Measurements from ENCODE around the gene NRG3. TPM values are rescaled to one million over a fixed set of nuclear protein-coding genes. Genes with fewer than 3 reads are reported as not detected.

Gene NRG3
- total RNA-seq, 1 donor from 2014 or later: not detected

DNA sequence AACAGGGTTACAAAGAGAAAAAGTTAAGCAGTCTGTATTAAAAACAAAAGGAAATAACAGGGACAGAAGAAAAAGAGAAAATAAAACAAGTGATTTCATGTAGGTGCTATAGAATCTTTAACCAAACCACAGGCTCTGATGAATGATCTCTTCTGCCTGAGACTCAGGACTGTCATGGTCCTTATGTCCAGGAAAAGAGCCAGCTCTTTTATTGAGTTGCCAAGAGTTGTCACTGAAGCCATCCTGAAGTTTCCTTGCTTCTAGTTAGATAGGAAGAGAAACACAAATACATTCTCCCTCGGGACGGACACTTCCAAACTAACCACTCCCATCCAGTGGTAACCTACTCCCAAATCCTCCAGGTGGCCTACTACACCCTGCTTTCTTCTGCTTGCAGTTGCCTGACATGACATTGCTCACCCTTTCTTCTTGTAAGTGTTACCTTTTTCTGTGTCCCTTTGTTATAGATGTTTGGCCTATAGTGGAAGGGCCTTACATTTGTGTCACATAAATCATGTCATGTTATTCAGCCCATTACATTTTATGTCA is 346.7 kb downstream of the NRG3 start:
- Mint-ChIP-seq H3K27me3 (ENCODE audit: low read depth) (no peaks in the 10 kb centered on the region), H3K4me3 (ENCODE audit: unreplicated experiment) (no peak overlapping the region), H3K27ac (ENCODE audit: unreplicated experiment) (no peak overlapping the region), H3K9me3 (ENCODE audit: low read depth) (no peaks in the 10 kb centered on the region), H3K36me3 (ENCODE audit: low read depth) (no peaks in the 10 kb centered on the region), H3K4me1 (ENCODE audit: low read depth) (no peaks in the 10 kb centered on the region)
- TF ChIP-seq, protein P1, sequence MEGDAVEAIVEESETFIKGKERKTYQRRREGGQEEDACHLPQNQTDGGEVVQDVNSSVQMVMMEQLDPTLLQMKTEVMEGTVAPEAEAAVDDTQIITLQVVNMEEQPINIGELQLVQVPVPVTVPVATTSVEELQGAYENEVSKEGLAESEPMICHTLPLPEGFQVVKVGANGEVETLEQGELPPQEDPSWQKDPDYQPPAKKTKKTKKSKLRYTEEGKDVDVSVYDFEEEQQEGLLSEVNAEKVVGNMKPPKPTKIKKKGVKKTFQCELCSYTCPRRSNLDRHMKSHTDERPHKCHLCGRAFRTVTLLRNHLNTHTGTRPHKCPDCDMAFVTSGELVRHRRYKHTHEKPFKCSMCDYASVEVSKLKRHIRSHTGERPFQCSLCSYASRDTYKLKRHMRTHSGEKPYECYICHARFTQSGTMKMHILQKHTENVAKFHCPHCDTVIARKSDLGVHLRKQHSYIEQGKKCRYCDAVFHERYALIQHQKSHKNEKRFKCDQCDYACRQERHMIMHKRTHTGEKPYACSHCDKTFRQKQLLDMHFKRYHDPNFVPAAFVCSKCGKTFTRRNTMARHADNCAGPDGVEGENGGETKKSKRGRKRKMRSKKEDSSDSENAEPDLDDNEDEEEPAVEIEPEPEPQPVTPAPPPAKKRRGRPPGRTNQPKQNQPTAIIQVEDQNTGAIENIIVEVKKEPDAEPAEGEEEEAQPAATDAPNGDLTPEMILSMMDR (IDR thresholded peaks at IDR 0.05): no peak
- DNase-seq (ENCODE audit: low spot score): no peak

DNA sequence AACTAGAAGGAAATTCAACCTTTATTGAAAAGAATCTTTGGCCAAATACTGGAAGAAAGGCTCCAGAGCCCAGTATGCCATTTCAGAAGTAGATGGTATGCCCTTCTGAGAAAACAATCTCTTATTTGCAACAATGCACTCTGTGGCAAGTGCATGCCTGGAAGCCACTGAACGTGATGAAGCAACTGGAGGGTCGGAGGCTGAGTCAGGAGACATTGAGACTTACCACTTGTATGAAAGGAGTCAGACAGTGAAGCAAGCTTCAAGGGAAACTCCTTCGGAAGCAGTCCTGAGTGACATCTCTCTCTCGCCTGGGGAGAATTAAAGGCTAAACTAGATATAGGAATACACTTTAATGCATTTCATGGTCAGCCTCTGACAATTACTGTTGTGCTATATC is 353.7 kb downstream of the NRG3 start:
- no peak for DNase-seq (ENCODE audit: low spot score)
- Mint-ChIP-seq H3K4me3 (ENCODE audit: unreplicated experiment) (no peak overlapping the region), H3K4me1 (ENCODE audit: low read depth) (no peaks in the 10 kb centered on the region), H3K27ac (ENCODE audit: unreplicated experiment) (no peak overlapping the region), H3K9me3 (ENCODE audit: low read depth) (peaks cover 11% of the 10 kb centered on the region), H3K36me3 (ENCODE audit: low read depth) (no peaks in the 10 kb centered on the region), H3K27me3 (ENCODE audit: low read depth) (peaks cover 1% of the 10 kb centered on the region)
- TF ChIP-seq, protein P1 (IDR thresholded peaks at IDR 0.05): no peak

DNA sequence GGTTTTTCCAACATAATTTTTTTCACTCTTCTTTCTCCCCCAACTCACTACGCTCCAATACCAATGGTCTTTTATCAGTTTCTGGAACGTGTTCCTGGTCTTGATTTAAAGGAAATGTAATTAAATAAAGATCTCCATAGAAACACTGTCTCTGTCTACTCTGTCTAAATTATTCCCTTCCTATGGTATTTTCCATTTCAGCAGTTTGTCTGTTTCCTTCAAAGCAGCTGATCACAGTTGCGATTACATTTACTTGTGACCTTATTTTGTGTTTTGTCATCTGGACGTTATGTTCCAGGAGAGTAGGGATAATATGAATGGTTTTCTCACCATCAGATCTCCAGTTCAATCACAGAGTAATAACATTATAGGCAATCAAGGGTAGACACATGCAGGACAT is 359.2 kb downstream of the NRG3 start:
- Mint-ChIP-seq H3K4me3 (ENCODE audit: unreplicated experiment) (no peak overlapping the region), H3K27me3 (ENCODE audit: low read depth) (no peaks in the 10 kb centered on the region), H3K27ac (ENCODE audit: unreplicated experiment) (no peak overlapping the region), H3K4me1 (ENCODE audit: low read depth) (no peaks in the 10 kb centered on the region), H3K36me3 (ENCODE audit: low read depth) (no peaks in the 10 kb centered on the region), H3K9me3 (ENCODE audit: low read depth) (peaks cover 14% of the 10 kb centered on the region)
- TF ChIP-seq, protein P1 (IDR thresholded peaks at IDR 0.05): no peak
- no peak for DNase-seq (ENCODE audit: low spot score)

DNA sequence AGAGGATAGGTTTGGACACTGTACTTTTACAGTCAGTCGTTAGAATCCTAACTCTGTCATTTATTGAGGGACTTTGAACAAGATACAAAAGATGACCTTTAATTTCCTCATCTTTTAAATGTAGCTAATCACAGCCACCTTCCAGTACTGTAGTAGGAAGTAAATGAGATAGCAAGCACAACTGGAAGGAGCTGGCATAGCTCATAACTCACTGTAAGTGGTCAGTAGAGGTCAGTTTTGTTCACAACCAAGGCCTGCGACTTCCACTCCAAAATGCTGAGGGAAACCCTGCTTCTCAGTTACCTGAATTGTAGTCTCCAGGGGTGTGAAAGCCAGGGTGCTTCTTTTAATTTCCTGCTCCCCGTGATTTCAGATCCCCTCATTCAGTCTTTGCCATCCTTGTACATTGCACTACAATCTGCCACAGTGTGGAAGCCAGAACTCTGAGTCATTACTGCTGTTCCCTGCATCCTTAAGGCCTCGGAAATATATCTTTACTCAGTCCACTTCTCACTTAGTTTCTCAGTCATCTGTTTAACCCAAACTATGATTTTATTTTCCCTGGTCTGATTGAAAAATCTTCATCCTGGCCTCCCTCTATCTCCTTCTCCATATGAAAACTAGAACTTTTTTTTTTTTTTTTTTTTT is 361.2 kb downstream of the NRG3 start:
- TF ChIP-seq, protein P1 (IDR thresholded peaks at IDR 0.05): no peak
- Mint-ChIP-seq H3K36me3 (ENCODE audit: low read depth) (no peaks in the 10 kb centered on the region), H3K4me1 (ENCODE audit: low read depth) (no peaks in the 10 kb centered on the region), H3K27ac (ENCODE audit: unreplicated experiment) (no peak overlapping the region), H3K4me3 (ENCODE audit: unreplicated experiment) (no peak overlapping the region), H3K9me3 (ENCODE audit: low read depth) (peaks cover 8% of the 10 kb centered on the region), H3K27me3 (ENCODE audit: low read depth) (no peaks in the 10 kb centered on the region)
- no peak for DNase-seq (ENCODE audit: low spot score)

DNA sequence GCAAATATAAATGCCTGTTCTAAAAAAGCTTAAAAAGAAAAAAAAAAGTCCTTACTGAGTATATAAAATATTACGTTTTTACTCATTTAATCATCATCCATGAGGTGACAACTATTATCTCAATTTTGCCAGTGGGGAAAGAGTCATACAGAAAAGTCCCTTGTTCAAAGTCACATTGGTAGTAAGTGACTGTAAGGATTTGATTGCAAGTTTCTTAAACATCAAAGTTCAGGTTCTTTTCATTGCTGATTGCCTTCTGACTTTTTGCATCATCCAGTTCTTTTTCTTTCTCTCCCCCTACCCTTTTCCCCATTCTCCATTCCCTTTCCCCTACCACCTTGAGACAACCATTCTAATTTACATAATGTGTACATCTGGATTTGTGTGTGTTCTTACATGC is 363.3 kb downstream of the NRG3 start:
- Mint-ChIP-seq H3K27me3 (ENCODE audit: low read depth) (no peaks in the 10 kb centered on the region), H3K27ac (ENCODE audit: unreplicated experiment) (no peak overlapping the region), H3K9me3 (ENCODE audit: low read depth) (peaks cover 8% of the 10 kb centered on the region), H3K4me3 (ENCODE audit: unreplicated experiment) (no peak overlapping the region), H3K36me3 (ENCODE audit: low read depth) (no peaks in the 10 kb centered on the region), H3K4me1 (ENCODE audit: low read depth) (no peaks in the 10 kb centered on the region)
- DNase-seq (ENCODE audit: low spot score): no peak
- TF ChIP-seq, protein P1 (IDR thresholded peaks at IDR 0.05): no peak
